ENCODE results near the gene CKB.

CKB gene

GRCh38 chr14:103495854-103496253 lies 26.8 kb downstream of the CKB start:
- no peak overlapping the region for H3K4me3 ChIP-seq (ENCODE audit: low read depth, low read length)
- no peak for TF ChIP-seq CTCF (IDR thresholded peaks at IDR 0.05; ENCODE audit: control insufficient read depth, extremely low read depth, insufficient read depth)
- DNase-seq (ENCODE audit: low read depth) = no peak

DNA sequence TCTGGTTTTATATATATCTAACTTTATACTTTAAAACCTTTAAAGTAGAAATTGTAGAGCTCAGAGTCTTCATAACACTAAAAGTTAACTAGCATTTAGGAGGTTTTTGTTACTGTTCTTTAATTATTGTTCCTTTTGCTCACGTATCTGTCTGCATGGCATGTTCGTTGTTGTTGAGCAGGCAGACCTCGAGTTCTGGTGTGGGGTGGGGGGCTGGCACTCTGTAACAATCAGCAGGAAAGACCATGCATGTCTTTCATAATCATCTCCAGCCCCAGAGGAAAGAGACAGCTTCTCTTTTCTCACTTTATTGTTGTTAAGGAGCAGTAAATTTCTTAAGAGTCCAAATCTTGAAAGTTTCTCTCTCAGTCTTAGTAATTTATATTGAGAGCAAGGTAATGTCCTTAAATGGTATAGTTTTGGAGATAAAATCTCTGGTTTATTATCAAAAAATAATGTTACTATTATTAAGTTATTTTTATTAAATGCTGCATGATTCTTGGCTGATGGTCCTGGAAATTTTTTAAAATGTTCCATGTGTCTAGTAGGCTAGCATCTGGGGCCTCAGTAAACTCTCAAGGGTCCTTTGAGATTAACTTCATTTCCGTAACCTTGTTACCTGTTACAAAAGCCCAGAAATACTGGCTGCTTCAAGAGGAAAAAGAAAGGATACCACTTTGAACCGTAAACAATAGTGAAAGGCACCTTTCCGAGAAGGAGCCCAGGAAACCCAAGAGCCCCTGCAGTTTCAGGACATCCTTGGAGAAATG lies 30.3 kb downstream of the CKB start:
- no peak overlapping the region for H3K4me3 ChIP-seq (ENCODE audit: low read depth, low read length)
- DNase-seq (ENCODE audit: low read depth) = no peak
- TF ChIP-seq CTCF (IDR thresholded peaks at IDR 0.05; ENCODE audit: control insufficient read depth, extremely low read depth, insufficient read depth) = no peak

DNA sequence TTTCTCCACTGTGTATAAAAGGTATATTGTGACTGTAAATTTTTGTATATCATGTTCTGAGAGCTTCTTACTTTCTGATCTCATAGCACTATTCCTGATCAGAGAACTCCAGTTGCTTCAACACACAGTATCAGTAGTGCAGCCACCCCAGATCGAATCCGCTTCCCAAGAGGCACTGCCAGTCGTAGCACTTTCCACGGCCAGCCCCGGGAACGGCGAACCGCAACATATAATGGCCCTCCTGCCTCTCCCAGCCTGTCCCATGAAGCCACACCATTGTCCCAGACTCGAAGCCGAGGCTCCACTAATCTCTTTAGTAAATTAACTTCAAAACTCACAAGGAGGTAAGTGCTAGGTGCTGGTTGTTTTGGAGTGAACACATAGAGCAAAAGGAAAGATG lies 30.9 kb downstream of the CKB start:
- no peak for DNase-seq (ENCODE audit: low read depth)
- TF ChIP-seq CTCF (IDR thresholded peaks at IDR 0.05; ENCODE audit: control insufficient read depth, extremely low read depth, insufficient read depth) = no peak
- H3K4me3 ChIP-seq (ENCODE audit: low read depth, low read length) = no peak overlapping the region

DNA sequence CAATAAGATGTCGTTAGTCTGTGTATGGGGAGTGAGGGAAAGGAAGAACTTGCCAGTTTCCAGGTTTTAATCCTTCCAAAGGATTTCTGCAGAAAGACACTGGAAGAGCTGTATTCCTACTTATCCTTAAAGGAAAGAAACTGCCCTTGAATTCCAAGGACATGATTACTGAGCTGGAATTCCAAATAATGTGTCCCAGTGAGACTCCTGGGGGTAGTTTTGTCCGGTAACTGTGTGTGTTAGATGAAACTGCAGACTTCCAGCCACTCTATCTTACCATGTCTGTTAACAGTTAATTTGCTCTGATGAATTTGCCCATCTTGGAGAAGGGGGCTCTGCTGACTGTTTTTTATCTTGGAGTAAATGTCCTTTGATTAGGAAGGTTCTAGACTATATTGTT lies 33.0 kb downstream of the CKB start:
- DNase-seq (ENCODE audit: low read depth) = no peak
- TF ChIP-seq CTCF (IDR thresholded peaks at IDR 0.05; ENCODE audit: control insufficient read depth, extremely low read depth, insufficient read depth) = no peak
- no peak overlapping the region for H3K4me3 ChIP-seq (ENCODE audit: low read depth, low read length)

DNA sequence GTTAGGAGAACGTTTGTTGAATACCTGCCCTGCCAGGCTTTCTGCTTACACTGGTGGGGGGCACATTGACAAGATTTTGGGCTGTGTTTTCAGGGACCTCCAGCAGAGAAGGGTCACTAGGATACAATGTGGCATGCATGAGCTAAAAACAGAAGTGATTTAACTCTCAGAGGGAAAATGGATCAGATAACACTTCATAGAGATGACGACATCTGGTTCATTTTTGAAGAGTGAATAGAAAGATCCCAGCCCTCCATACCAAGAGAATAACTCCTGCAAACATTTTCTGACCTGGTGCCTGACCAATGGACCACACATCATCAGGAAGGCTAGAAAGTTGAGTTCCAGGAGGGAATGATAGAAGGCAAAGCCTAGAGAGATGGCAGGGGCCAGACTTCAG lies 33.7 kb downstream of the CKB start:
- TF ChIP-seq CTCF (IDR thresholded peaks at IDR 0.05; ENCODE audit: control insufficient read depth, extremely low read depth, insufficient read depth) = no peak
- no peak overlapping the region for H3K4me3 ChIP-seq (ENCODE audit: low read depth, low read length)
- no peak for DNase-seq (ENCODE audit: low read depth)

DNA sequence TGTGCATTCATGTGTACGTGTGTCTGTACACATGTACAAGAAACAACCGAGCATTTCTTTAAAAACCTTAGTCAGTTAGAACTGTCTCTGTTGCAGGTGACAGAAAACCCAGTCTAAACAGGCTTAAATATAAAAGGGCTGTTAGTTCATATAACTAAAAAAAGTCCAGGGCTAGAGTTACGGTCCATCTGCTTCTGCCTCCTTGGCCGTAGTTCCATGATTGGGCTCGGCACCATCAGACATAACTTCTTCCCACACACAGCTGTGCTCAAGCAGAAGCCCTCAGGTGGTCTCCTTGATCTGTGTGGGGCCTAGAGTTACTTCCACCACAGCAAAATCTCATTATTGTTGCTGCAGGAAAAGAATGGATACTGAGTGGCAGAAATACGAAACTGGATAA lies 34.6 kb downstream of the CKB start:
- TF ChIP-seq CTCF (IDR thresholded peaks at IDR 0.05; ENCODE audit: control insufficient read depth, extremely low read depth, insufficient read depth) = no peak
- no peak for DNase-seq (ENCODE audit: low read depth)
- H3K4me3 ChIP-seq (ENCODE audit: low read depth, low read length) = no peak overlapping the region

GRCh38 chr14:103485504-103485903 lies 37.1 kb downstream of the CKB start:
- TF ChIP-seq CTCF (IDR thresholded peaks at IDR 0.05; ENCODE audit: control insufficient read depth, extremely low read depth, insufficient read depth) = no peak

More at GRCh38 chr14:103485504-103485903, 37.1 kb downstream of the CKB start:
- DNase-seq (ENCODE audit: low read depth) = no peak
- no peak overlapping the region for H3K4me3 ChIP-seq (ENCODE audit: low read depth, low read length)
